Keratinocyte (primary cell): ENCODE measurements around the gene MAB21L4. TPM values are rescaled to one million over a fixed set of nuclear protein-coding genes. Genes with fewer than 3 reads are reported as not detected.

ENCODE experiments used
- DNase-seq: peaks from one replicate; pipeline ENCODE4 v3.0.0-alpha.2; 2011; ENCODE audit warnings: low read depth, missing footprints, low spot score
- FAIRE-seq: peaks from 2 replicates; lab custom pipeline; 2011; peaks lifted over from hg19 to GRCh38; lab: Jason Lieb, UNC
- H2AFZ ChIP-seq: 2 replicates; pipeline ENCODE4 v1.6.0; 2012; ENCODE audit warnings: low read length, control low read depth, inconsistent platforms; ENCODE audit not compliant: control insufficient read depth
- H3K27ac ChIP-seq: 2 replicates; pipeline ENCODE4 v1.5.1; 2011; ENCODE audit warnings: low read length; ENCODE audit not compliant: control insufficient read depth, insufficient read depth
- H3K27me3 ChIP-seq: 3 replicates; pipeline ENCODE4 v1.6.0; 2011; ENCODE audit warnings: low read length; ENCODE audit not compliant: control insufficient read depth, insufficient read depth; ENCODE audit errors: extremely low read depth
- H3K36me3 ChIP-seq, 2 experiments: 2 replicates in 1 of 2; 3 replicates in 1 of 2; pipeline ENCODE4 v1.5.1; 2011; ENCODE audit warnings: low read length in 2 of 2, mild to moderate bottlenecking in 1 of 2; ENCODE audit not compliant: control insufficient read depth in 2 of 2, insufficient read depth in 2 of 2; ENCODE audit errors: extremely low read depth in 1 of 2
- H3K4me1 ChIP-seq: 3 replicates; pipeline ENCODE4 v1.5.1; 2011; ENCODE audit warnings: low read length; ENCODE audit not compliant: control insufficient read depth, insufficient read depth; ENCODE audit errors: extremely low read depth
- H3K4me2 ChIP-seq: 3 replicates; pipeline ENCODE4 v1.6.0; 2011; ENCODE audit warnings: low read depth, low read length; ENCODE audit not compliant: control insufficient read depth, insufficient read depth; ENCODE audit errors: extremely low read depth
- H3K4me3 ChIP-seq, 3 experiments: fragments of 200-600 bp in 1 of 3; sonication (generic) in 1 of 3; 2 replicates in 2 of 3; 3 replicates in 1 of 3; pipeline ENCODE4 v1.5.1; 2011 to 2016; ENCODE audit warnings: low read length in 3 of 3, mild to moderate bottlenecking in 3 of 3, control low read depth in 2 of 3, inconsistent platforms in 1 of 3, low read depth in 1 of 3, mixed read lengths in 1 of 3, mixed run types in 1 of 3, moderate library complexity in 1 of 3; ENCODE audit not compliant: control insufficient read depth in 2 of 3, insufficient read depth in 2 of 3; ENCODE audit errors: extremely low read depth in 1 of 3
- H3K79me2 ChIP-seq: 2 replicates; pipeline ENCODE4 v1.6.0; 2012; ENCODE audit warnings: low read length; ENCODE audit not compliant: control insufficient read depth, insufficient read depth
- H3K9ac ChIP-seq: 3 replicates; pipeline ENCODE4 v1.6.0; 2011; ENCODE audit warnings: low read length; ENCODE audit not compliant: control insufficient read depth, insufficient read depth; ENCODE audit errors: extremely low read depth
- H3K9me1 ChIP-seq: 3 replicates; pipeline ENCODE4 v1.6.0; 2011; ENCODE audit warnings: low read length; ENCODE audit not compliant: control insufficient read depth, insufficient read depth; ENCODE audit errors: extremely low read depth
- H3K9me3 ChIP-seq: 2 replicates; pipeline ENCODE4 v1.5.1; 2012; ENCODE audit warnings: low read depth, low read length; ENCODE audit not compliant: control insufficient read depth
- H4K20me1 ChIP-seq: 3 replicates; pipeline ENCODE4 v1.6.0; 2011; ENCODE audit warnings: low read length; ENCODE audit not compliant: control insufficient read depth, insufficient read depth; ENCODE audit errors: extremely low read depth
- EZH2 ChIP-seq: IDR thresholded peaks from one replicate; pipeline ENCODE4 v1.6.1; 2012; ENCODE audit warnings: inconsistent platforms, mild to moderate bottlenecking, low read length, moderate library complexity
- dilution Hi-C: fragments of 300-500 bp; cut with MboI; formaldehyde crosslinking; loops from one replicate; pipeline ENCODE4 v1.7.0; 2020; ENCODE audit warnings: low sequenced_read_pairs; ENCODE audit not compliant: extremely low pct_ligation_motif_present
- polyA plus RNA-seq, 5 experiments: library from polyadenylated mRNA; depleted of rRNA in 3 of 5; stranded (reverse) in 3 of 5; stranded (forward) in 1 of 5; unstranded in 1 of 5; fragments of >200 nt; gene quantifications; 1 replicate in 1 of 5; 2 replicates in 3 of 5; 3 replicates in 1 of 5; pipeline versions ENCODE4 v1.2.1 to v1.2.3, GENCODE V29; 2011 to 2012; ENCODE audit warnings: missing spikeins in 2 of 5, low read depth in 1 of 5, low replicate concordance in 1 of 5
- TF ChIP-seq, protein P1 (sequence below), 3 experiments: IDR thresholded peaks in 1 of 3; conservative IDR thresholded peaks in 1 of 3; optimal IDR thresholded peaks in 1 of 3; 2 replicates in 2 of 3; 3 replicates in 1 of 3; pipeline versions ENCODE3 to v1.5.1; 2011; ENCODE audit warnings: low read length in 3 of 3, mild to moderate bottlenecking in 3 of 3, moderate library complexity in 2 of 3, control low read depth in 1 of 3, inconsistent platforms in 1 of 3; ENCODE audit not compliant: insufficient read depth in 2 of 3; ENCODE audit errors: extremely low read depth in 1 of 3

The MAB21L4 gene
- polyA plus RNA-seq, 1 donor (not counting 4 experiments of a cell fraction or from before 2014, with no cell fraction given), result 0.37 TPM

DNA sequence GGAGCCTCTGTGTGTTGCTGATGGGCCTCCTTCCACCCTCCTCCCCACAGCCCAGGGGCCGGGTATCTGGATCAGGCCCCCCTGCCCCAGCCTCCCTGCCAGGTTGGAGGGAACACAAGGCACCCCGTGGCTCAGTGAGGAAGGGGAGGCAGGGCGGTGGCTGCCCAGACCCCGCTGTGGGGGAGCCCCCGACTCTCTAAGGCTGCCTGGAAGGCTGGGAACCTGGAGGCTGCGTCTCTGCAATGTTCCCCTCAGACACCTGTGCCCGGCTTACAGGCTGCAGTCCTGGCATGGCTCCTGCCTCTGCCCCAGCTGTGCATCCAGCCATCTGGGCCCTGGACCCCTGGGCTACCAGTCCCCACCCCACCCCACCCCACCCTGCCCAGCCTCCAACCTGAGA, 438 bp upstream of the MAB21L4 start:
- no peaks in the 10 kb centered on the region for H3K9me3 ChIP-seq
- no peak overlapping the region for H3K4me2 ChIP-seq
- peaks cover 16% of the 10 kb centered on the region for H3K27me3 ChIP-seq
- peaks cover 25% of the 10 kb centered on the region for H3K4me1 ChIP-seq
- no peak overlapping the region for H3K9ac ChIP-seq
- no peak overlapping the region for H3K27ac ChIP-seq
- H3K9me1 ChIP-seq, result no peaks in the 10 kb centered on the region
- no peak for FAIRE-seq
- no peak for DNase-seq
- H3K79me2 ChIP-seq, result no peaks in the 10 kb centered on the region
- no peaks in the 10 kb centered on the region for H4K20me1 ChIP-seq
- H2AFZ ChIP-seq, result no peak overlapping the region
- H3K36me3 ChIP-seq, result no peaks in the 10 kb centered on the region
- H3K4me3 ChIP-seq, result no peak overlapping the region
- TF ChIP-seq, protein P1, sequence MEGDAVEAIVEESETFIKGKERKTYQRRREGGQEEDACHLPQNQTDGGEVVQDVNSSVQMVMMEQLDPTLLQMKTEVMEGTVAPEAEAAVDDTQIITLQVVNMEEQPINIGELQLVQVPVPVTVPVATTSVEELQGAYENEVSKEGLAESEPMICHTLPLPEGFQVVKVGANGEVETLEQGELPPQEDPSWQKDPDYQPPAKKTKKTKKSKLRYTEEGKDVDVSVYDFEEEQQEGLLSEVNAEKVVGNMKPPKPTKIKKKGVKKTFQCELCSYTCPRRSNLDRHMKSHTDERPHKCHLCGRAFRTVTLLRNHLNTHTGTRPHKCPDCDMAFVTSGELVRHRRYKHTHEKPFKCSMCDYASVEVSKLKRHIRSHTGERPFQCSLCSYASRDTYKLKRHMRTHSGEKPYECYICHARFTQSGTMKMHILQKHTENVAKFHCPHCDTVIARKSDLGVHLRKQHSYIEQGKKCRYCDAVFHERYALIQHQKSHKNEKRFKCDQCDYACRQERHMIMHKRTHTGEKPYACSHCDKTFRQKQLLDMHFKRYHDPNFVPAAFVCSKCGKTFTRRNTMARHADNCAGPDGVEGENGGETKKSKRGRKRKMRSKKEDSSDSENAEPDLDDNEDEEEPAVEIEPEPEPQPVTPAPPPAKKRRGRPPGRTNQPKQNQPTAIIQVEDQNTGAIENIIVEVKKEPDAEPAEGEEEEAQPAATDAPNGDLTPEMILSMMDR (optimal IDR thresholded peaks at IDR 0.05 in 1 of 3, IDR thresholded peaks at IDR 0.05 in 1 of 3, conservative IDR thresholded peaks at IDR 0.05 in 1 of 3; ENCODE audit: extremely low read depth in 1 of 3, insufficient read depth in 2 of 3, low read length in 3 of 3), result no peak
- TF ChIP-seq EZH2, result no peak
- dilution Hi-C loops, result no loop called here

GRCh38 chr2:240894836-240895558, 959 bp downstream of the MAB21L4 start:
- no peak for FAIRE-seq
- dilution Hi-C loops, result loop anchor here (5.0 kb wide), 1 partner anchor 48 kb away; no protein-coding TSS in a partner anchor
- no peaks in the 10 kb centered on the region for H3K36me3 ChIP-seq
- TF ChIP-seq, protein P1 (optimal IDR thresholded peaks at IDR 0.05 in 1 of 3, IDR thresholded peaks at IDR 0.05 in 1 of 3, conservative IDR thresholded peaks at IDR 0.05 in 1 of 3; ENCODE audit: extremely low read depth in 1 of 3, insufficient read depth in 2 of 3, low read length in 3 of 3), result no peak
- TF ChIP-seq EZH2, result no peak
- H3K9me1 ChIP-seq, result no peaks in the 10 kb centered on the region
- no peak overlapping the region for H2AFZ ChIP-seq
- no peak overlapping the region for H3K9ac ChIP-seq
- H3K4me3 ChIP-seq, result no peak overlapping the region
- no peak for DNase-seq
- peaks cover 19% of the 10 kb centered on the region for H3K27me3 ChIP-seq
- H3K9me3 ChIP-seq, result no peaks in the 10 kb centered on the region
- H3K4me1 ChIP-seq, result peaks cover 25% of the 10 kb centered on the region
- no peak overlapping the region for H3K27ac ChIP-seq
- H3K4me2 ChIP-seq, result no peak overlapping the region
- no peaks in the 10 kb centered on the region for H3K79me2 ChIP-seq
- H4K20me1 ChIP-seq, result no peaks in the 10 kb centered on the region
